Small intestine (tissue), 7 donors: ENCODE results near the gene TXNRD2. TPM values are rescaled to one million over a fixed set of nuclear protein-coding genes. Genes with fewer than 3 reads are reported as not detected.

Source experiments
- DNase-seq, 2 donors: peaks; one replicate each; pipeline versions ENCODE4 v3.0.0 to v3.0.0-alpha.2; 2013
- FAIRE-seq: peaks from 2 replicates; lab custom pipeline; 2012; peaks lifted over from hg19 to GRCh38; lab: Jason Lieb, UNC
- H3K27ac ChIP-seq, 3 donors: one replicate each; pipeline ENCODE4 v1.5.1; 2013; ENCODE audit warnings: low read length in 2 of 3, mild to moderate bottlenecking in 2 of 3, control low read depth in 1 of 3, inconsistent platforms in 1 of 3, low read depth in 1 of 3, moderate library complexity in 1 of 3
- H3K27me3 ChIP-seq, 3 donors: one replicate each; pipeline ENCODE4 v1.6.1; 2013; ENCODE audit warnings: low read length in 3 of 3, inconsistent platforms in 1 of 3; ENCODE audit not compliant: control insufficient read depth in 3 of 3, insufficient read depth in 3 of 3
- H3K36me3 ChIP-seq, 3 donors: one replicate each; pipeline ENCODE4 v1.6.1; 2013; ENCODE audit warnings: low read length in 3 of 3, inconsistent platforms in 1 of 3, low read depth in 1 of 3, mild to moderate bottlenecking in 1 of 3, moderate library complexity in 1 of 3; ENCODE audit not compliant: control insufficient read depth in 3 of 3, insufficient read depth in 2 of 3
- H3K4me1 ChIP-seq, 3 donors: one replicate each; pipeline ENCODE4 v1.6.1; 2013; ENCODE audit warnings: low read length in 2 of 3, inconsistent platforms in 1 of 3, low read depth in 1 of 3, mild to moderate bottlenecking in 1 of 3, moderate library complexity in 1 of 3; ENCODE audit not compliant: control insufficient read depth in 3 of 3, insufficient read depth in 2 of 3
- H3K4me3 ChIP-seq, 3 donors: one replicate each; pipeline ENCODE4 v1.5.1; 2013; ENCODE audit warnings: low read length in 3 of 3, control low read depth in 1 of 3, inconsistent platforms in 1 of 3, low read depth in 1 of 3, mild to moderate bottlenecking in 1 of 3, moderate library complexity in 1 of 3
- H3K9me3 ChIP-seq, 2 donors: one replicate each; pipeline ENCODE4 v1.6.1; 2013; ENCODE audit warnings: low read depth in 1 of 2, low read length in 1 of 2; ENCODE audit not compliant: control insufficient read depth in 2 of 2, insufficient read depth in 1 of 2
- WGBS, 3 donors: extraction: QIAGEN DNeasy Blood & Tissue Kit; methylation state at CpG; one replicate each; pipeline ENCODE4 v1.1.7; 2013; 5-methylcytosine and 5-hydroxymethylcytosine counted together
- polyA plus RNA-seq, 4 donors: library from polyadenylated mRNA; stranded (reverse) in 3 of 4; unstranded in 1 of 4; fragments of 200-250 nt in 3 of 4; fragments of 120-200 nt in 1 of 4; gene quantifications; one replicate each; pipeline versions ENCODE4 v1.2.1 to v1.2.3, GENCODE V29; 2013
- donor health status: healthy with polysubstance abuse.
- donor health status: control.
- donor health status: control.
- donor health status: Bipolar disorder and iron deficiency.
- donor health status: healthy.

TXNRD2 gene
- polyA plus RNA-seq, 4 donors, result 16.8 to 43.8 (median 29.5) TPM

DNA sequence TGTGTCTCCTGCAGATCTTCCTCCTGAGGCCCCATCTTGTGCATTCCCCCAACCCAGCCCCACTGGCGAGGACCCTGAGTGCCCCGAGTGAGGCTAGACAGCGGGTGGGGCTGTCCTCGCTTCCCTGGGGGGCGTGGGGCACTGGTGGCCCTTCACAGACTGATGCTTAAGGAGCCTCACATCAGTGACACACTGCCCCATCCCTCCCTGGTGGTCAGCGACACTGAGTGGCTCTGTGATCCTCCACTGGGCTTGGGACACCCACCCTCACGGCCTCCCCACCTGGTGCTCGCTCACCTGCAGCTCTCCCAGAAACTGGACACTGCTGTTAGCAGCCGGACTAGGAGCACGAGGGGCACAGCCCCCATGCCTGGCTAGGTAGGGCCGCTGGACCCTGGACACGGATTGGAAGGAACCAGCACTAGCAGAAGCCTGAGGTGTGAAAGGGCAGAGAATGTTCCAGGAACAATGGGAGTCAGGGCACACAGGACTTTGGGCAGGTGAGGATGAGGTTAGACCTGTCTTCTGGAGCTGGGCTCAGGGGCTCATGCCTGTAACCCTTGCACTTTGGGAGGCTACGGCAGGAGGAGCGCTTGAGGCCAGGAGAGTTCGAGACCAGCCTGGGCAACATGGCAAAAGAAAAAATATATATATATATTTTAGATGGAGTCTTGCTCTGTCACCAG, 23.2 kb upstream of the TXNRD2 start:
- Histone ChIP-seq H3K36me3 (peaks cover 0 to 86% (median 0%) of the 10 kb centered on the region in 3 donors), H3K27ac (peak overlapping the region in 1 of 3 donors; percentile 5), H3K9me3 (no peaks in the 10 kb centered on the region), H3K27me3 (no peaks in the 10 kb centered on the region), H3K4me1 (peaks cover 0 to 54% (median 6%) of the 10 kb centered on the region in 3 donors), H3K4me3 (no peak overlapping the region)
- FAIRE-seq (no peak), DNase-seq (no peak)
- WGBS, 3 donors, result 78 to 92% (median 84%) methylated on average over 15 of the region's 15 CpGs

DNA sequence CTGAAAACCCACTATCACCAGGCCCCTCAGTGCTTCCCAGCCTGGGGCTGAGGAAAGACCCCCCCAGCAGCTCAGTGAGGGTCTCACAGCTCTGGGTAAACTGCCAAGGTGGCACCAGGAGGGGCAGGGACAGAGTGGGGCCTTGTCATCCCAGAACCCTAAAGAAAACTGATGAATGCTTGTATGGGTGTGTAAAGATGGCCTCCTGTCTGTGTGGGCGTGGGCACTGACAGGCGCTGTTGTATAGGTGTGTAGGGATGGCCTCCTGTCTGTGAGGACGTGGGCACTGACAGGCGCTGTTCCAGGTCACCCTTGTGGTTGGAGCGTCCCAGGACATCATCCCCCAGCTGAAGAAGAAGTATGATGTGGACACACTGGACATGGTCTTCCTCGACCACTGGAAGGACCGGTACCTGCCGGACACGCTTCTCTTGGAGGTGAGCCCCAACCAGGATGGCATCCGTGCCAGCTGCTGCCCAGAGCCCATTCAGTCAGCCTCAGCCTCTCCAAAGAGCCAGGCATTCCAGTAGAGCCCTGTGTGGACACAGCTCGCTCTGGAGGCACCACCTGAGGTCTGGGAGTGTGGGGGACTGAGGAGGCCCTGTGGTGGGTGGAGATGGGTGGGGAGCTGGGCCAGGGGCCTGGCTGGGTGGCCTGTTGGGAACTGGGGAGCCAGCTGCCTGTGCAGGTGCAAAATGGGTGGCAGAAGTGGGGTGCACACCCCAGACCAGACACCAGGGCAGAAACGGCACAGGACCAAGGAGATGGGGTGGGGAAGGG, 22.4 kb upstream of the TXNRD2 start:
- H3K4me1 ChIP-seq, result peaks cover 0 to 58% (median 9%) of the 10 kb centered on the region in 3 donors

DNA sequence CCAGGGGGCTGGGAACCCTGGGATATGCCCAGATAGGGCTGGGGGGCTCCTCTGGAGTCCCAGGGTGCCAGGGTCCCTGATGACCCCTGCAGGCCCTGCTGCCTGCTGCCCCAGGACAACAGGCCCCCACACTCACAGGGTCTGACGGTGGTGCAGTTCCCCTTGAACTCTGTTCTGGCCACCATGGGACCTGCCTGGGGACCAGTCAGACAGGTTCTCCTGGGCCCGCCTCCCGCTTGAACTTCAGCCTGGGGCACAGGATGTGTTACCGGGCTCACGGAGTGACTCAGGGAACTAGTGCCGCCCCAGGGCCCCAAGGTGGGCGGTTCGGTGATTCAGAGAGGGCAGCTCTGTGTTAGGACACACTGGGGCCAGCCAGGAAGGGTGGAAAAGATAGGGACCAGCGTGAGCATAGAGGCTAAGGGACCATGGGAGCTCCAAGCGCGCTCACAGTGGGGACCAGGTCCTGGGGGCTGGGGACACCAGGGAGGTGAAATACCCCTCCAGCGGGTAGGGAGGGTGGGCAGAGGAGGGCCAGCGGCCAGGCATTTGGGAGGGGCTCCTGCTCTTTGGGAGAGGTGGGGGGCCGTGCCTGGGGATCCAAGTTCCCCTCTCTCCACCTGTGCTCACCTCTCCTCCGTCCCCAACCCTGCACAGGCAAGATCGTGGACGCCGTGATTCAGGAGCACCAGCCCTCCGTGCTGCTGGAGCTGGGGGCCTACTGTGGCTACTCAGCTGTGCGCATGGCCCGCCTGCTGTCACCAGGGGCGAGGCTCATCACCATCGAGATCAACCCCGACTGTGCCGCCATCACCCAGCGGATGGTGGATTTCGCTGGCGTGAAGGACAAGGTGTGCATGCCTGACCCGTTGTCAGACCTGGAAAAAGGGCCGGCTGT, 21.5 kb upstream of the TXNRD2 start:
- FAIRE-seq (no peak), DNase-seq (peak; percentile 98)
- 14 to 61% (median 28%) methylated on average over 25 to 30 of the region's 30 CpGs for WGBS, 3 donors
- Histone ChIP-seq H3K36me3 (peaks cover 0 to 70% (median 0%) of the 10 kb centered on the region in 3 donors), H3K4me1 (peaks cover 0 to 62% (median 9%) of the 10 kb centered on the region in 3 donors), H3K9me3 (no peaks in the 10 kb centered on the region), H3K4me3 (peak overlapping the region in 2 of 3 donors; percentile 43 to 60), H3K27me3 (no peaks in the 10 kb centered on the region), H3K27ac (peak overlapping the region; percentile 65 to 100 (median 88))

More for the DNA sequence above, 22.4 kb upstream of the TXNRD2 start:
- Histone ChIP-seq H3K27me3 (no peaks in the 10 kb centered on the region), H3K4me3 (peak overlapping the region in 1 of 3 donors; percentile 42), H3K27ac (peak overlapping the region in 2 of 3 donors; percentile 65 to 84), H3K36me3 (peaks cover 0 to 78% (median 0%) of the 10 kb centered on the region in 3 donors), H3K9me3 (no peaks in the 10 kb centered on the region)
- no peak for DNase-seq
- WGBS, 3 donors, result 70 to 79% (median 78%) methylated on average over 12 of the region's 12 CpGs
- FAIRE-seq, result no peak

DNA sequence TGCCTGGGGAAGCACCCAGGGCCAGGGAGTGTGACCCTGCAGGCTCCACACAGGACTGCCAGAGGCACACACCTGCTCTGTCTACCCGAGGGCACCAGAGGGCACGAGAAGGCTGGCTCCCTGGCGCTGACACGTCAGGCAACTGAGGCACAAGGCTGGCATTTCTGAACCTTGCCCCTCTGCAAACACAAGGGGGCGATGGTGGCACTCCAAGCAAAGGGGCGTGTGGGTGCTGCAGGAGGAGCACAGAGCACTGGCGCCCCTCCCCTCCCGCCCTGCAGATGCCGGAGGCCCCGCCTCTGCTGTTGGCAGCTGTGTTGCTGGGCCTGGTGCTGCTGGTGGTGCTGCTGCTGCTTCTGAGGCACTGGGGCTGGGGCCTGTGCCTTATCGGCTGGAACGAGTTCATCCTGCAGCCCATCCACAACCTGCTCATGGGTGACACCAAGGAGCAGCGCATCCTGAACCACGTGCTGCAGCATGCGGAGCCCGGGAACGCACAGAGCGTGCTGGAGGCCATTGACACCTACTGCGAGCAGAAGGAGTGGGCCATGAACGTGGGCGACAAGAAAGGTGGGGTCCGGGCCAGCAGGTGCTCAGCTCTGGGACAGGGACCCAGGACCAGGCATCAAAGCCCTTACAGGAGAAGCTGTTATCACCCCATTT, 20.8 kb upstream of the TXNRD2 start:
- Histone ChIP-seq H3K36me3 (peaks cover 0 to 65% (median 0%) of the 10 kb centered on the region in 3 donors), H3K4me1 (peaks cover 0 to 62% (median 9%) of the 10 kb centered on the region in 3 donors), H3K27ac (peak overlapping the region; percentile 65 to 100 (median 88)), H3K4me3 (peak overlapping the region in 2 of 3 donors; percentile 29 to 60), H3K27me3 (no peaks in the 10 kb centered on the region), H3K9me3 (no peaks in the 10 kb centered on the region)
- FAIRE-seq (no peak), DNase-seq (peak; percentile 91 to 93)
- 13 to 42% (median 18%) methylated on average over 21 to 22 of the region's 22 CpGs for WGBS, 3 donors

DNA sequence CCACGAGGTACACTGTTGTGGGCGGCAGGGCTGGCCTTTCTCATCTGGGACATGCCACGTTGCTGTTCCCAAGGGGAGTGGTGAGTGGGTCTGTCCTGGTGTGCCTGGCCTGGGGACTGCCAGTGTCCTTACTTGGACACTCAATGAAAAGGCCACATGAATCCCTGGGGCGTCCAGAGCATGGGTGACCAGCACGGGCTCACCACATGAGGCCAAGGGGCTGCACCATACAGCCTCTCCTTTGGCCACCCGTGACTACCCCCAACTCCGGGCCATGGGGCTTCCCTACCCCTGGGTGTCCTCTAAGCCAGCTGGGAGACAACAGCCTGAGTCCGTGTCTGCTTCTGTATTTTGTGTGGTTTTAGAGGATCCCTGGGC, 20.2 kb upstream of the TXNRD2 start:
- DNase-seq (no peak), FAIRE-seq (no peak)
- H3K4me3 ChIP-seq, result no peak overlapping the region
- H3K27me3 ChIP-seq, result no peaks in the 10 kb centered on the region
- WGBS, 3 donors, result 73 to 82% (median 75%) methylated on average over 8 of the region's 8 CpGs
- peaks cover 0 to 61% (median 0%) of the 10 kb centered on the region in 3 donors for H3K36me3 ChIP-seq
- H3K9me3 ChIP-seq, result no peaks in the 10 kb centered on the region
- H3K27ac ChIP-seq, result peak overlapping the region in 1 of 3 donors; percentile 100
- H3K4me1 ChIP-seq, result peaks cover 0 to 58% (median 9%) of the 10 kb centered on the region in 3 donors

DNA sequence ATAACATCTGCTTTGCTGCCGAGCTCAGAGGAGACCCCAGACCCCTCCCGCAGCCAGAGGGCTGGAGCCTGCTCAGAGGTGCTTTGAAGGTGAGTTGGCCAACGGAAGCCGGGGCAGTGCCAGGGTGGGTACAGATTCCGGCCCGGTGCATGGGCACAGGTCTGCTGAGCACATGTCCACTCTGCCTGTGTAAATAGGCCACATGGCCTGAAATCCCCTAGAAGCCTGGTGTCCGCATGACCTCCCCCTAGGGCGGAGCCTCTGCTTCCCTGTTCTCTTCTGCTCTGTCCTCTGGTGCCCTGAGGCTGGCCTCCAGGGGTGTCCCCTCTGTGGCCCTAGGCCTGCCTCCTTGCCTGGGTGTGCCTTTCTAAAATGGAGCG, 19.6 kb upstream of the TXNRD2 start:
- H3K4me3 ChIP-seq, result no peak overlapping the region
- 85 to 88% (median 86%) methylated on average over 8 to 9 of the region's 9 CpGs for WGBS, 3 donors
- no peak for FAIRE-seq
- H3K36me3 ChIP-seq, result peaks cover 0 to 54% (median 0%) of the 10 kb centered on the region in 3 donors
- peaks cover 0 to 57% (median 9%) of the 10 kb centered on the region in 3 donors for H3K4me1 ChIP-seq
- no peaks in the 10 kb centered on the region for H3K27me3 ChIP-seq
- DNase-seq, result no peak
- H3K27ac ChIP-seq, result peak overlapping the region in 1 of 3 donors; percentile 100
- no peaks in the 10 kb centered on the region for H3K9me3 ChIP-seq

DNA sequence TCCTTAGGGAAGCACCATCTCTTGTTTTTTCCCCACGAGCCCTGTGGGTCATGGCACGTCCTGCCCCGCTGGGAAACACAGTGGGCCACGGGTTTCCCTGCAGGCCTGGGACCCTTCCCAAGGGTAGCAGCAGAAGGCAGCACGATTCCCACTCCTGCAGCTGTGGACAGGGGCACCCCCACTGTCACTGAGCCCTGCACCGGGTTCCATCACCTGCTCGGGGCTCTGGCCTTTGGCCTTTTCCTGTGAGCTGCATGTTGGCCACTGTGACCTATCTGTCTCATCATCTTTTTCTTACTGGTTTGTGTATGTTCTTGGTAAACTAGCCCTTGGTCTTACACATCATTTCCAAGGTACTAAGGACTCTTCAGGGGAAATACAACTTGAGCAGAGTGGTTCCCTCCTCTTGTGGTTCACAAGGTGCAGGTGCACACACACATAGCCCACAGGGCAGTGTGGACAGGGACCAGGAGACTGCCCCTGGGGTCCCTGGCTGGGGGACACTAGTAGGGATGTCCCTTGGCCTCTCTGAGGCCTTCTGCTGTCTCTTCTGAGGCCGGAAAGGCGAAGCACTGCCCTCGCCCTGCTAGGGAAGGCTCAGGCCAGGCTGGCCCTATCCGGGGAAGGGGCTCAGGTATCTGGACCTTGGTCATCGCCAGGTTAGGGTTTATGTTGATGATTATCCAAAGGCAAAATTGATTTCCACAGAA, 19.0 kb upstream of the TXNRD2 start:
- WGBS, 3 donors, result 76 to 83% (median 81%) methylated on average over 12 of the region's 12 CpGs
- no peak for FAIRE-seq

More for the DNA sequence above, 19.0 kb upstream of the TXNRD2 start:
- peaks cover 0 to 57% (median 9%) of the 10 kb centered on the region in 3 donors for H3K4me1 ChIP-seq
- H3K9me3 ChIP-seq, result no peaks in the 10 kb centered on the region
- H3K27ac ChIP-seq, result peak overlapping the region in 1 of 3 donors; percentile 93
- no peak overlapping the region for H3K4me3 ChIP-seq
- H3K36me3 ChIP-seq, result peaks cover 0 to 51% (median 0%) of the 10 kb centered on the region in 3 donors
- no peaks in the 10 kb centered on the region for H3K27me3 ChIP-seq
- DNase-seq, result no peak
